GM21737 (cell line): ENCODE results near the gene COPE.

Experiments
- ATAC-seq: cut with Tn5 transposase; IDR thresholded peaks from one replicate; pipeline ENCODE4 v1.9.1; 2021; ENCODE audit warnings: mild to moderate bottlenecking, moderate library complexity; ENCODE audit not compliant: unreplicated experiment

The COPE gene

DNA sequence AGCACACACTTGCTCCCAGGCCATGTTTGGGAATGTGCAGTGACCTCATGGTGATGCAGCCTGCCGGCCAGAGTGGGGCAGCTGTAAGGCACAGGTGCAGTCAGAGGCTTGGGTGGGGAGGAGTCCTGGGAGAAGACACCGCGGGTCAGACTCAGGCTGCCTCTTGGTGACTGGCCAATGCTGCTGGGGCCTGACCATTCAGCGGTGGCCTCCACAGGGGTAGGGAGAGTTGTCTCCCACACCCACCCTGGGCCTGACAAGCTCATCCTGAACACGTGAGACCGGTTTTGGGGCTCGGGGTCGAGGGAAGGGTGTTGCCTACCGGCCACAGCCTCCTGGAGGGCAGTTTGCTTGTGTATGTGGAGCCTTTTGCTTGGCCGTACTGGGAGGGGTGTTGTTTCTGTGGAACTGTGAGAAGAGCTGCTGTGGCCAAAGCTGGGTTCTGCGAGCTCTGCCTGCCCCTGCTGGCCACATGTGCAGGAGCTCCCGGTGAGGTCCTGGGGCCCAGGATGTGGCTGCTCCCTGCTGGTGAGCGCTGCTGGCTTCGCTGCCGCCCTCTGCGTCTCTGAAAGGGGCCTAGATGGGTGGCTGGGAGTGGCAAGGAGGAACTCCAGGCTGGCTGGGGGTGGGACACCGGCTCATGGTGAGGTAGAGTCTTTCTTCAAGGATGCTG is 65.3 kb downstream of the COPE start:
- no peak for ATAC-seq

- ATAC-seq: no peak
Observed at GRCh38 chr19:18852648-18853047, 66.5 kb downstream of the COPE start.

DNA sequence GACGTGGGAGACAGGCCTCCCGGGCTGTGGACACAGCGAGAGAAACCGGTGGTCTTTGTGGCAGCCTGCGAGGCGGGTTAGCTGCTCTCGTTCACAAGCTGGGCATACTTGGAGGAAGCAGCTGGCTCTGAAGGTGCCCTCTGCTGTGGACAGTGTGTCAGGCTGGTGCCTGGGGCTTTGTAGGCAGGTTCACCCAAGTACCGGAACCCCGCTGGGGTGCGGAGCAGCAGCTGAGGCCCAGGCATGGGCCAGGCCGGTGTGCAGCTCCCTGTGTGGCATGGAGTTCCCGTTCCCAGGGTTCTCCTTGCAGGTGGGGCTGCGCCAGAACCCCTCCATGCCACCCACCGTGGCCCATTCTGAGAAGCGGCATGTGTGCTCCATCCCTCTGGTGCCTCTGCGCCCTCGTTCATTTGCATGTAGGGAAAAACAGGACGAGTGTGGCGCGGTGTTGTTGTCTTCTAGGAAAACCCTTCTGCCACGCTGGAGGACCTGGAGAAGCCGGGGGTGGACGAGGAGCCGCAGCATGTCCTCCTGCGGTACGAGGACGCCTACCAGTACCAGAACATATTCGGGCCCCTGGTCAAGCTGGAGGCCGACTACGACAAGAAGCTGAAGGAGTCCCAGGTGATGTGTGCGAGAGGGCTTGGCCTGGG is 67.4 kb downstream of the COPE start:
- no peak for ATAC-seq

DNA sequence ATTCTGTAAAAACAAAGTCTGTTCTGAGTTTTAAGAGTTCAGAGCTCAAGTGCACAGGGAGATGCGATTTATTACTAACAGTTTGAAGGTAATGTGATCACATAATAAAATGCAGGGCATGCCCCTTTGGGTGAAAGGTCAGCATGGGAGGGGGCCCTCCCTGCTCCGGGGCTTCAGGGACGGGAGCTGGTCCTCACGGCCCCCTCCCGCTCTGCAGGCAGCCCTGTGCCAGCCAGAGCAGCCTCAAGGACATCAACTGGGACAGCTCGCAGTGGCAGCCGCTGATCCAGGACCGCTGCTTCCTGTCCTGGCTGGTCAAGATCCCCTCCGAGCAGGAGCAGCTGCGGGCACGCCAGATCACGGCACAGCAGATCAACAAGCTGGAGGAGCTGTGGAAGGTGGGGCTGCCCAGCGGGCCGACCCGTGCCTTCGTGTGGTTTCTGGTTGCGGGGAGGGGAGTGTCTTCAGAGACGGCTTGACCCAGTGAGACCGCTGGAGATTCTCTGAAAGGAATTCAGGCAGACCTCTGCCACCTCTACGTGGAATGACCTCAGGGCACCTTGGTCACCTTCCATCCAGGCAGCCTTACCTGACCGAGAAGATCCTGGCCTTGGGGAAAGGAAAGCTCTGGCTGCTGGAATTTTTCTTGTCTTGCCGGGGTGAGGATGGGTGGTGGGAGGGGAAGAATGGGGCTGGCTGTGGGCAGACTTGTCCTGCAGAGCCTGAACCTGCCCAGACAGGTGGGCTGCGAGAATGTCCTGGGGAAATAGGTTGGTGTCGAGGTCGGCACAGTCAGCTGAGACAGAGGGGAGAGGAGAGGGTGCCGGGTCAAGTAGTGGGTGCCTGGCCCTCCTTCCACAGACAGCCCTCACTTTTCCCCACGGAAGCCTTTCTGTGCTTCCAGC is 68.5 kb downstream of the COPE start:
- no peak for ATAC-seq

DNA sequence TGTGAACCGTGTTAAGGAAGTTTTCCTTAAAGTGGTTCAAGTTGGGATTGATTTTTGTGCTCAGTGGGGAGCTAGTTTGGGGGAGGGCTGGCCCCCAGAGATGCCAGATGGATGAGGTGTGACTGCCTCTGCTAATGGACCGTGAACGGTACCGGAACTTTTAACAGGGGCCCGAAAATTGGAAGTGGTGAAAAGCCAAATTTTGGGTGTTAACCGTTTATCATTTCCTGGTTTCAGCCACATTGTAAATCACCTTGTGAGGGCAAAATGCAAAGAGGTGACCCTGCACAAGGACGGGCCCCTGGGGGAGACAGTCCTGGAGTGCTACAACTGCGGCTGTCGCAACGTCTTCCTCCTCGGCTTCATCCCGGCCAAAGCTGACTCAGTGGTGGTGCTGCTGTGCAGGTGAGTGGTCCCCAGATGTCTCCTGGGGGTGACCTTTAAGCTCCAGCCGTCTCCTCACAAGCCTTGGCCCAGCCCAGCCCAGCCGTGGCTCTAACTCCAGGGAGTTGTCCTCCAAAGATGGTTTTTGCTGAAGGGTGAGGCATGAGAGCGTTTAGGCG is 69.3 kb downstream of the COPE start:
- ATAC-seq: no peak
